ENCODE results near the gene CASP1. TPM values are rescaled to one million over a fixed set of nuclear protein-coding genes. Genes with fewer than 3 reads are reported as not detected.
A peak's percentile ranks its signal among the peaks of the same experiment; 100 is the strongest.
"Not testable (repeated sequence)": the region's sequence is repeated elsewhere in the genome, so short reads cannot be mapped to it uniquely, and the experiment has no call there.

CASP1 gene
- polyA plus RNA-seq, 3 donors: 210 to 460 (median 433) TPM

DNA sequence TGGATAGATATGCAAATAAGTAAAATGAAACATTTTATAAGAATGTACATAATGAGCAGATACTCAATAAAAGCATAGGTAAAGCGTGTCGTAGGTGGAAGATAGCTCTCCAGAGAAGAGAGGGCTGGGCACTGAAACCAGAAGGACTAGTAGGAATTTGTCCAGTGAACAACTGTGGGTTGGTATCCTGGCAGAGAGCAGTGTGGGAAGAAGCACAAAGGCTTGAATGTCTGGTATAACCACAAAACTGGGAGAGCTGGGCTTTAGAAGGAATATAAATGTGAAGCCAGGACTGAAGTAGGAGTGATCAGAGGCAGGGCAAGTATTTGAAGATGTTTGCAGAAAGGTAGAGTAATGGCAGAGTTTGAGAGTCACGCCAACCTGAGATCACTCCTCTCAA is 43.3 kb upstream of the CASP1 start:
- H3K4me1 Mint-ChIP-seq: peaks cover 41% of the 10 kb centered on the region
- no peak overlapping the region for H3K27ac ChIP-seq (ENCODE audit: low read depth in 1 of 2, low read length in 2 of 2)
- H3K36me3 ChIP-seq (replicated peaks in 1 of 2; ENCODE audit: control insufficient read depth in 1 of 2, insufficient read depth in 2 of 2, low read length in 2 of 2): no peaks in the 10 kb centered on the region
- H4K20me1 ChIP-seq (ENCODE audit: insufficient read depth, low read length): no peaks in the 10 kb centered on the region
- H3K9ac ChIP-seq (ENCODE audit: insufficient read depth, low read length, poor library complexity, severe bottlenecking): no peak overlapping the region
- peaks cover 0 to 1% (median 0%) of the 10 kb centered on the region in 7 donors for H3K9me3 Mint-ChIP-seq
- peaks cover 0 to 2% (median 0%) of the 10 kb centered on the region in 3 donors for H3K27me3 Mint-ChIP-seq (ENCODE audit: low read depth in 3 of 3)
- TF ChIP-seq, protein P1, sequence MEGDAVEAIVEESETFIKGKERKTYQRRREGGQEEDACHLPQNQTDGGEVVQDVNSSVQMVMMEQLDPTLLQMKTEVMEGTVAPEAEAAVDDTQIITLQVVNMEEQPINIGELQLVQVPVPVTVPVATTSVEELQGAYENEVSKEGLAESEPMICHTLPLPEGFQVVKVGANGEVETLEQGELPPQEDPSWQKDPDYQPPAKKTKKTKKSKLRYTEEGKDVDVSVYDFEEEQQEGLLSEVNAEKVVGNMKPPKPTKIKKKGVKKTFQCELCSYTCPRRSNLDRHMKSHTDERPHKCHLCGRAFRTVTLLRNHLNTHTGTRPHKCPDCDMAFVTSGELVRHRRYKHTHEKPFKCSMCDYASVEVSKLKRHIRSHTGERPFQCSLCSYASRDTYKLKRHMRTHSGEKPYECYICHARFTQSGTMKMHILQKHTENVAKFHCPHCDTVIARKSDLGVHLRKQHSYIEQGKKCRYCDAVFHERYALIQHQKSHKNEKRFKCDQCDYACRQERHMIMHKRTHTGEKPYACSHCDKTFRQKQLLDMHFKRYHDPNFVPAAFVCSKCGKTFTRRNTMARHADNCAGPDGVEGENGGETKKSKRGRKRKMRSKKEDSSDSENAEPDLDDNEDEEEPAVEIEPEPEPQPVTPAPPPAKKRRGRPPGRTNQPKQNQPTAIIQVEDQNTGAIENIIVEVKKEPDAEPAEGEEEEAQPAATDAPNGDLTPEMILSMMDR (IDR thresholded peaks at IDR 0.05): no peak
- H3K4me3 Mint-ChIP-seq: no peak overlapping the region
- H3K4me2 ChIP-seq (replicated peaks; ENCODE audit: extremely low read depth, low read length, poor library complexity, severe bottlenecking): no peak overlapping the region
- H3K4me3 ChIP-seq (replicated peaks in 1 of 3; ENCODE audit: low read depth in 2 of 3, low read length in 3 of 3): no peak overlapping the region
- no peaks in the 10 kb centered on the region for H3K36me3 Mint-ChIP-seq
- no peaks in the 10 kb centered on the region for H3K27me3 ChIP-seq (ENCODE audit: control insufficient read depth in 2 of 2, insufficient read depth in 2 of 2, low read length in 2 of 2)
- H3K79me2 ChIP-seq (ENCODE audit: insufficient read depth, low read length): no peaks in the 10 kb centered on the region
- peaks cover 21% of the 10 kb centered on the region in 2 donors for H3K4me1 ChIP-seq (ENCODE audit: control insufficient read depth in 1 of 2, insufficient read depth in 2 of 2, low read length in 2 of 2)
- no peak overlapping the region for H2AFZ ChIP-seq (ENCODE audit: insufficient read depth, low read depth, low read length, poor library complexity, severe bottlenecking)
- H3K27ac Mint-ChIP-seq: peak overlapping the region in 1 of 7 donors; percentile 36
- intact Hi-C loops (cut with micrococcal nuclease): no loop called here
- H3K9me3 ChIP-seq (replicated peaks in 1 of 2; ENCODE audit: control insufficient read depth in 1 of 2, insufficient read depth in 1 of 2, low read length in 2 of 2): no peaks in the 10 kb centered on the region
- WGBS (ENCODE audit: insufficient coverage): 96% methylated on average over 2 of the region's 3 CpGs
- DNase-seq: no peak

DNA sequence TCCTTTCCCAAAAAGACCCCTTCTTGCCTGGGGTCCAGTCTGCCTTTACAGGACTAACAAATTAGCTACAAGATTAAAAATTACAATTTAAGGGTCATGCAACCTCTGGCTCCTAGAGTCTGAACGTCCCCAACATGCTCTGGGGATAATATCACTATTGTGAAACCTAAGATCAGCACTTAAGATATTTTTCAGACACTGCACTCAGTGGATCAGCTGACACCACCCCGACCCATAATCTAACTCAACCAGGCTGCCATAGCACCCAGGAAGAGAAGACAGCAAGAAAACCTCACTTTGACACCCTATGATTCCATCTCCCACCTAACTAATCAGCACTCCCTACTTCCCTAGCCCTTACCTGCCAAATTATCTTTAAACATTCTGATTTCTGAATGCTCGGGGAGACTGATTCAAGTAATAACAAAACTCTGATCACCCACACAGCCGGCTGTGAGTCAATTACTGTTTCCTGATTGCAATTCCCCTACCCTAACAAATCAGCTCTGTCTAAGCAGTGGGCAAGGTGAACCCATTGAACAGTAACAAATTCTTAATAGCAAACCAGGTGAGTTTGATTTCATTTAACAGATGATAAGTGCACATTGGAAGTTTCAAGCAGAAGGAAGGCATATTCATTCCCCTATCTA is 42.3 kb upstream of the CASP1 start:
- not testable (repeated sequence) for H3K36me3 Mint-ChIP-seq; H3K9ac ChIP-seq (ENCODE audit: insufficient read depth, low read length, poor library complexity, severe bottlenecking); H3K27me3 ChIP-seq (ENCODE audit: control insufficient read depth in 2 of 2, insufficient read depth in 2 of 2, low read length in 2 of 2); DNase-seq; H3K9me3 ChIP-seq (replicated peaks in 1 of 2; ENCODE audit: control insufficient read depth in 1 of 2, insufficient read depth in 1 of 2, low read length in 2 of 2); H4K20me1 ChIP-seq (ENCODE audit: insufficient read depth, low read length); H3K27ac Mint-ChIP-seq; H3K36me3 ChIP-seq (replicated peaks in 1 of 2; ENCODE audit: control insufficient read depth in 1 of 2, insufficient read depth in 2 of 2, low read length in 2 of 2); H3K4me3 ChIP-seq (replicated peaks in 1 of 3; ENCODE audit: low read depth in 2 of 3, low read length in 3 of 3); H3K79me2 ChIP-seq (ENCODE audit: insufficient read depth, low read length); H3K4me2 ChIP-seq (replicated peaks; ENCODE audit: extremely low read depth, low read length, poor library complexity, severe bottlenecking); H3K9me3 Mint-ChIP-seq; H3K27me3 Mint-ChIP-seq (ENCODE audit: low read depth in 3 of 3); H2AFZ ChIP-seq (ENCODE audit: insufficient read depth, low read depth, low read length, poor library complexity, severe bottlenecking); H3K4me3 Mint-ChIP-seq; H3K27ac ChIP-seq (ENCODE audit: low read depth in 1 of 2, low read length in 2 of 2)
- H3K4me1 ChIP-seq (ENCODE audit: control insufficient read depth in 1 of 2, insufficient read depth in 2 of 2, low read length in 2 of 2): peaks cover 21% of the 10 kb centered on the region in 2 donors
- WGBS (ENCODE audit: insufficient coverage): 83% methylated on average over 4 of the region's 4 CpGs
- peaks cover 41% of the 10 kb centered on the region for H3K4me1 Mint-ChIP-seq
- intact Hi-C loops (cut with micrococcal nuclease): loop anchor here in 1 of 2 donors (2.0 kb wide), 1 partner anchor 30 kb away; no protein-coding TSS in a partner anchor
